K562 (cell line): ENCODE measurements around the gene XPC. TPM values are rescaled to one million over a fixed set of nuclear protein-coding genes. Genes with fewer than 3 reads are reported as not detected.
A peak's percentile ranks its signal among the peaks of the same experiment; 100 is the strongest.

Source experiments
- ATAC-seq: fragments of 200-7000 bp; cut with Tn5 transposase; 3 replicates; pipeline ENCODE4 v1.9.1; 2020; ENCODE audit warnings: moderate library complexity
- BruUV-seq: library from RNA; stranded (reverse); fragments of 400-500 nt; replicated peaks from 2 replicates; lab custom pipeline; 2021; lab: Mats Ljungman, UMichigan
- CTCF ChIA-PET: fragments of 300-600 bp; formaldehyde crosslinking; extraction: SDS; loops from one replicate; lab custom pipeline; 2021; ENCODE audit warnings: low intra/inter-chr PET ratio; lab: Yijun Ruan, JAX
- POLR2A ChIA-PET: fragments of 300-600, 350-650 bp; sonication (Branson Sonifier 250); formaldehyde crosslinking; extraction: SDS; loops from one replicate; lab custom pipeline; 2021; ENCODE audit warnings: antibody characterized with exemption, inconsistent platforms; lab: Yijun Ruan, JAX
- DNase-seq, 4 experiments: peaks; one replicate each; pipeline versions ENCODE4 v3.0.0 to v3.0.0-alpha.2; 2011 to 2018; ENCODE audit warnings: low spot score in 3 of 4, mixed read lengths in 3 of 4; ENCODE audit errors: extremely low read depth in 1 of 4
- FAIRE-seq: peaks from 2 replicates; lab custom pipeline; 2011; peaks lifted over from hg19 to GRCh38; lab: Jason Lieb, UNC
- H2AFZ ChIP-seq: 2 replicates; pipeline ENCODE4 v1.6.0; 2011; ENCODE audit warnings: low read depth, low read length, control low read depth, inconsistent platforms
- H3K27ac ChIP-seq: fragments of 200-600 bp; 3 replicates; pipeline ENCODE4 v1.8.0; 2011; ENCODE audit warnings: low read depth, mild to moderate bottlenecking, control low read depth, inconsistent platforms, low read length, moderate library complexity, mixed read lengths; ENCODE audit errors: extremely low read depth
- H3K27me3 ChIP-seq, 2 experiments: fragments of 300-600 bp in 1 of 2; 2 replicates in 1 of 2; 3 replicates in 1 of 2; pipeline versions ENCODE4 v1.6.0 to v1.8.0; 2011; ENCODE audit warnings: inconsistent platforms in 2 of 2, low read length in 2 of 2, mild to moderate bottlenecking in 1 of 2, mixed read lengths in 1 of 2, moderate library complexity in 1 of 2; ENCODE audit not compliant: control insufficient read depth in 2 of 2, insufficient read depth in 2 of 2
- H3K36me3 ChIP-seq: fragments of 300-600 bp; 3 replicates; pipeline ENCODE4 v1.8.0; 2011; ENCODE audit warnings: mild to moderate bottlenecking, low read length, inconsistent platforms; ENCODE audit not compliant: control insufficient read depth, insufficient read depth
- H3K4me1 ChIP-seq, 2 experiments: fragments of 200-600 bp in 1 of 2; replicated peaks in 1 of 2; 2 replicates in 1 of 2; 3 replicates in 1 of 2; pipeline versions ENCODE4 v1.5.1 to v1.8.0; 2011; ENCODE audit warnings: inconsistent platforms in 2 of 2, low read length in 2 of 2, mild to moderate bottlenecking in 1 of 2, mixed read lengths in 1 of 2, moderate library complexity in 1 of 2; ENCODE audit not compliant: control insufficient read depth in 2 of 2, insufficient read depth in 2 of 2
- H3K4me2 ChIP-seq: 2 replicates; pipeline ENCODE4 v1.6.1; 2011; ENCODE audit warnings: low read length, control low read depth, inconsistent platforms, mixed read lengths; ENCODE audit not compliant: insufficient read depth
- H3K4me3 ChIP-seq: fragments of 200-600 bp; sonication (generic), shearing (Covaris generic); 2 replicates; pipeline ENCODE4 v1.5.1; 2016; ENCODE audit warnings: control low read depth, inconsistent platforms
- H3K79me2 ChIP-seq: fragments of 200-600 bp; 3 replicates; pipeline ENCODE4 v1.8.0; 2011; ENCODE audit warnings: low read length, inconsistent platforms; ENCODE audit not compliant: control insufficient read depth, insufficient read depth
- H3K9ac ChIP-seq, 2 experiments: 2 replicates each; pipeline versions ENCODE4 v1.6.0 to v1.6.1; 2011; ENCODE audit warnings: low read depth in 2 of 2, low read length in 2 of 2, control low read depth in 1 of 2, inconsistent platforms in 1 of 2, mild to moderate bottlenecking in 1 of 2, mixed read lengths in 1 of 2; ENCODE audit not compliant: insufficient read depth in 1 of 2
- H3K9me1 ChIP-seq: one replicate; pipeline ENCODE4 v1.6.0; 2011; ENCODE audit warnings: inconsistent platforms, mild to moderate bottlenecking, low read length, moderate library complexity; ENCODE audit not compliant: control insufficient read depth, insufficient read depth
- H3K9me3 ChIP-seq: replicated peaks from 2 replicates; pipeline ENCODE4 v1.5.1; 2011; ENCODE audit warnings: low read depth, low read length, inconsistent platforms; ENCODE audit not compliant: control insufficient read depth, insufficient read depth
- H4K20me1 ChIP-seq: replicated peaks from 2 replicates; pipeline ENCODE4 v1.6.1; 2011; ENCODE audit warnings: low read length, inconsistent platforms, mixed read lengths; ENCODE audit not compliant: control insufficient read depth, insufficient read depth
- CTCF ChIP-seq, 3 experiments: IDR thresholded peaks in 2 of 3; conservative IDR thresholded peaks in 1 of 3; 2 replicates each; pipeline ENCODE4 v1.5.1; 2011 to 2012; ENCODE audit warnings: low read length in 3 of 3, mild to moderate bottlenecking in 3 of 3, control low read depth in 2 of 3, improper control_type of control experiment in 1 of 3, inconsistent platforms in 1 of 3, low read depth in 1 of 3, mixed read lengths in 1 of 3, moderate library complexity in 1 of 3; ENCODE audit not compliant: insufficient read depth in 2 of 3
- ELF1 ChIP-seq: fragments of 200-800 bp; sonication (Bioruptor generic); IDR thresholded peaks from 2 replicates; pipeline ENCODE4 v1.6.1; 2016; ENCODE audit warnings: missing genetic modification characterization, missing compliant biosample characterization
- JUNB ChIP-seq: fragments of 450-650 bp; formaldehyde crosslinking; conservative IDR thresholded peaks from 2 replicates; pipeline ENCODE4 v1.4.0; 2020; ENCODE audit warnings: mild to moderate bottlenecking
- KLF1 ChIP-seq: fragments of 450-650 bp; IDR thresholded peaks from 2 replicates; pipeline ENCODE4 v1.6.1; 2016; ENCODE audit warnings: missing genetic modification characterization, missing compliant biosample characterization
- MXI1 ChIP-seq: IDR thresholded peaks from 2 replicates; pipeline ENCODE4 v1.6.1; 2011; ENCODE audit warnings: low read depth, mild to moderate bottlenecking, improper control_type of control experiment, low read length
- STAT5B ChIP-seq: fragments of 250-450 bp; sonication (Bioruptor Pico); IDR thresholded peaks from 2 replicates; pipeline ENCODE4 v1.8.0; 2021; ENCODE audit warnings: mild to moderate bottlenecking, inconsistent platforms
- ZNF518B ChIP-seq: fragments of 250-450 bp; sonication (Bioruptor Pico); IDR thresholded peaks from 2 replicates; pipeline ENCODE4 v1.5.0; 2021; ENCODE audit warnings: mild to moderate bottlenecking, moderate library complexity
- WGBS: fragments of 100-300 bp; shearing (Covaris generic); methylation state at CpG from one replicate; pipeline ENCODE4 v1.1.6; 2016; ENCODE audit warnings: low coverage, mixed read lengths; ENCODE audit not compliant: insufficient coverage; ENCODE audit errors: missing lambda C conversion rate; 5-methylcytosine and 5-hydroxymethylcytosine counted together
- in situ Hi-C: fragments of 300-500 bp; cut with MboI; formaldehyde crosslinking; loops from 4 replicates; pipeline ENCODE4 v1.15.0; 2018; ENCODE audit warnings: inconsistent platforms, mixed read lengths
- intact Hi-C: fragments of 100-400 bp; cut with micrococcal nuclease; formaldehyde crosslinking; loops from 2 replicates; pipeline ENCODE4 v1.14.2; 2022
- polyA plus RNA-seq, 8 experiments: library from polyadenylated mRNA; depleted of rRNA in 4 of 8; stranded (reverse) in 5 of 8; unstranded in 3 of 8; fragments of >200 nt; fragmentation: Nextera tagmentation in 2 of 8; fragmentation: Illumina TruSeq in 1 of 8; extraction: Ambion mirVana in 2 of 8; extraction: Trizol in 1 of 8; gene quantifications; 2 replicates each; pipeline versions ENCODE4 v1.2.1 to v1.2.3, GENCODE V29; 2011 to 2014; ENCODE audit warnings: inconsistent platforms in 1 of 8, missing spikeins in 1 of 8
- total RNA-seq, 7 experiments: library from RNA; depleted of rRNA in 6 of 7; stranded (reverse); fragments of >200 nt in 6 of 7; fragmentation: Illumina TruSeq in 2 of 7; extraction: Trizol in 2 of 7; gene quantifications; 2 replicates each; pipeline versions ENCODE4 v1.2.1 to v1.2.3, GENCODE V29; 2011 to 2021; ENCODE audit warnings: low replicate concordance in 1 of 7

Gene XPC
- total and polyA plus RNA-seq, 9 of the 15 experiments (the other 6 are each of a cell fraction or from before 2014, with no cell fraction given), result 3.8 to 54.7 (median 41.3) TPM

GRCh38 chr3:14113965-14114635, 64.3 kb downstream of the XPC start:
- Histone ChIP-seq H3K4me1 (no peaks in the 10 kb centered on the region; a peak in 1 of 5 replicates), H3K9ac (no peak overlapping the region), H3K36me3 (peaks cover 76% of the 10 kb centered on the region), H4K20me1 (no peaks in the 10 kb centered on the region), H3K4me2 (no peak overlapping the region), H3K27me3 (no peaks in the 10 kb centered on the region), H3K27ac (no peak overlapping the region), H2AFZ (no peak overlapping the region), H3K4me3 (no peak overlapping the region), H3K9me1 (no peaks in the 10 kb centered on the region), H3K79me2 (peaks cover 26% of the 10 kb centered on the region), H3K9me3 (peaks cover 5% of the 10 kb centered on the region)
- ATAC-seq (peak; percentile 45; the same call in 2 of the 3 replicates), DNase-seq (no peak), FAIRE-seq (no peak)
- intact Hi-C loops, result loop anchor here (2.0 kb wide), 1 partner anchor 217 kb away; no protein-coding TSS in a partner anchor
- POLR2A ChIA-PET, result interaction anchor here (0.7 to 2.1 kb wide), 2 partner anchors 10 to 1178 kb away, joined by 3 to 16 read pairs; partner anchors contain the start of genes CHCHD4 and TMEM43
- CTCF ChIA-PET, result interaction anchor here (0.9 to 1.5 kb wide), 2 partner anchors 217 to 458 kb away, joined by 4 to 8 read pairs; no protein-coding TSS in a partner anchor
- WGBS, result 95% methylated on average over 7 of the region's 7 CpGs
- BruUV-seq, result no TSS peak
- in situ Hi-C loops, result no loop called here
- TF ChIP-seq MXI1 (no peak), ELF1 (no peak), STAT5B (no peak), JUNB (no peak), CTCF (IDR thresholded peaks at IDR 0.05 in 2 of 3, conservative IDR thresholded peaks at IDR 0.05 in 1 of 3; ENCODE audit: insufficient read depth in 2 of 3, low read depth in 1 of 3, low read length in 3 of 3) (peak; percentile 18 to 59 (median 45); a peak in 5 of 6 replicates), KLF1 (tag) (no peak), ZNF518B (CRISPR knock-in tag) (no peak)
